Occipital lobe (tissue), 2 donors: ENCODE results near the gene RBM20. TPM values are rescaled to one million over a fixed set of nuclear protein-coding genes. Genes with fewer than 3 reads are reported as not detected.
"Not testable (repeated sequence)": the region's sequence is repeated elsewhere in the genome, so short reads cannot be mapped to it uniquely, and the experiment has no call there.

Experiments used
- DNase-seq: peaks from one replicate; lab custom pipeline; 2025; lab: John Stamatoyannopoulos, UW
- total RNA-seq: library from RNA; depleted of rRNA; stranded (reverse); fragments of >200 nt; gene quantifications from one replicate; pipeline ENCODE4 v1.2.3, GENCODE V29; 2014

The RBM20 gene
- total RNA-seq, 1 donor from 2014 or later, result 2.2 TPM

DNA sequence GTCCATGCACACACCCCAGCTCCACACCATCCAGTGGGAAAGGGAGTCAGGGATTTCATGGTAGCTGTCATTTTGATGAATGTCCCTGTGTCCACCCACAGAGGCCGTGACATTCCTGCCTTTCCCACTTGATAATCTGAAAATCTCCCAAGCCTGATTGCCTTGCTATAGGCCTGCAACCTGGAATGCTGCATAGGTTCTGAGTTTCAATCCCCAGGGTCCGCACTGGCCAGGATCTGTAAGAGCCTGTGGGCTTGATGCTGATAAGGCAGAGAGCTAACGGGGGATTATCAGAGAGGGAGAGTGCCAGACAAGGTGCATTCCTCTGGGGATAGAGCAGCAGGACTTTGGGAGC is 57.5 kb downstream of the RBM20 start:
- no peak for DNase-seq

DNA sequence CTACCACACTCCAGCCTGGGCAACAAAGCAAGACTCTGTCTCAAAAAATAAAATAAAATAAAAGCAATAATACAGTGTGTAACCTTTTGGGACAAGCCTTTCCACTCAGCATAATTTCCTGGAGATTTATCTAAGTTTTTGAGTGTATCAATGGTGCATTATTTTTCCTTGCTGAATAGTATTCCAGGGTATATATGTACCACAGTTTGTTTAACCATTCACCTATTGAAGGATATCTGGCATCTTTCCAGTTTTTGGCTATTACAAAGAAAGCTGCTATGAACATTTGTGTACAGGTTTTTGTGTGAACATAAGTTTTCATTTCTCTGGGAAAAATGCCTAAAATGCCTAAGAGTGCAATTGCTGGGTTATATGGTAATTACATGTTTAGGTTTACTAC is 59.9 kb downstream of the RBM20 start:
- DNase-seq, result no peak

DNA sequence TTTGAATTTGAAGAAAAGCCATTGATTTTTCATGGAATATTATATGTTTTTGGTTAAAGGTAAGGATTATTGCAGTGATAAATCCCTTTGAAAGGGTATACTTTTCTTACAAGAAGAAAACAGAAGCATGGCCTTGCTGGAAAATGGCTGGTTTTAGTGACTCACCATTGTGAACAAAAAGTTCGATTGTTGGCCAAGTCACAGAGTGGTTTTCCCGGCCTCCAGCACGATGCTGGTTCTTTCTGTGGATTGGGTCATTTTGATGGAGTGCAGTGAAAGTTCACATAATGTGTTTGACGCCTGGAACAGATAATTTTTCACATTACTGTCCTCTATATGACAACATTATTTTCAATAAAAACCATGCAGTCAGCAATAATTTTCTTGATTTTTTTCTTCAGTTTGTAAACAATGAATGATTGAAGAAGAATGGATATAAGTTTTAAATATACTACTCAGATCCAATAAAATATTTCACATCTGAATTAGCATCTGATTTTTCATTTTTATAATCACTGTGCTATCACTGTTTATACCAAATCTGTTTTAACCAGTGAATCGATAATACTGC is 60.9 kb downstream of the RBM20 start:
- DNase-seq, result no peak

DNA sequence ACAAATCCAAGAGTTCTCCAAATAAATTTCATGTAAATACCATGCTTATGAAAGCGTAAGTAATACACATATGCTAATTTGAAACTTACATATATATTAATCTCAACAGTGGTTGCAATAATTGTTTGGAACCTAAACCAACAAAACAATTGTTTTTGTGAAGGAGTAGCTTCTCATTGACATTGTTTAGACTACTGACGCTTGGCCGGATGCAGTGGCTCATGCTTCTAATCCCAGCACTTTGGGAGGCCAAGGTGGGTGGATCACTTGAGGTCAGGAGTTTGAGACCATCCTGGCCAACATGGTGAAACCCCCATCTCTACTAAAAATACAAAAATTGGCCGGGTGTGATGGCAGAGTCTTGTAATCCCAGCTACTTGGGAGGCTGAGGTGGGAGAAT is 61.5 kb downstream of the RBM20 start:
- not testable (repeated sequence) for DNase-seq

DNA sequence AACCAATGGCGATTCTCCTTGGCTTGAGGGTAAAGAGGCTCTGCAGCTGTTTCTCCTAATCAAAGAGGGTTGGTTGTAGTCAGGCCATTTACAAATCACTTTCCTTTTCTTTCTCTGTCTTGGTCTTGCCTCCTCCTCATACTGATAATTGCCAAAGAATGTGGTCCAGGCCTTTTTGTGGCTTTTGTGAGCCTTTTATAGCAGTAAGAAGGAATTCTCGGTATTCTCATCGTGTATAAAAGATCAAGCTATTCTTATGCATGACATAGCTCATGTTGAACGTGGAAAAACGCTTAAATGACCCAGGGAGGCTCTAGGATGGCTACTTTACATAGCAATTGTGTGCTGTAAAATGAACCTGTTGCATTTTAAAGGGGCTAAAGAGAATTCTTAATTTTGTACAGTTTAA is 62.6 kb downstream of the RBM20 start:
- DNase-seq, result no peak

DNA sequence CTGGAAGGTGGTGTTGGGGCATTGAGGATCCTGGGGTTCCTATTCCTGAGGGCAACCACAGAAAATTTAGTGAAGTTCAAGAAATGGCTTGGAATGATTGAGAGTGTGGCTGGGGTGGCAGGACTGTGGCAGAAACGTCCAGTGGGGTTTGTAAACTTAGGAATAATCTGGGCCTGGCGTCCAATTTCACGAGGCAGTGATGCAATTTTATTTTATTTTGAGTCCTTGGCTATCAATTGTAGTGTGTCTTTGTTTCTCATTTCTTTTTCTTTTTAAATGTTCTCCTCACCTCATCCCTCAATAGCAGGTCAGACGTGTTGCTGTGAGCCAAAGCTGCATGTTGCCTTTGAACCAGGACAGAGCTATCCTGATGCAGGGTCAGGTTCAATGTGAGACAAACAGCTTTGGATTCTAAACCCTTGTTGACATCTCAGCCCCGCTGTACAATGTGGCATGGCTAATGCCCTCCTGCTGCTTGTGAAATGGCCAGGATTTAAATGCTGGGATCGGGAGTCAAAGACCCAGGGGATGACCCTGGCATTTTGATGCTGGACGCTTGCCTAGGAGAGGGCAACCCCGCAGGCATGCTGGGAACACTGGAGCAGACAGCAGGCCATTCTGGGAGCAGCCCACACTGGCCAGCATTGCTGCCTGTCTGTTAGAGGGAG is 64.8 kb downstream of the RBM20 start:
- no peak for DNase-seq

DNA sequence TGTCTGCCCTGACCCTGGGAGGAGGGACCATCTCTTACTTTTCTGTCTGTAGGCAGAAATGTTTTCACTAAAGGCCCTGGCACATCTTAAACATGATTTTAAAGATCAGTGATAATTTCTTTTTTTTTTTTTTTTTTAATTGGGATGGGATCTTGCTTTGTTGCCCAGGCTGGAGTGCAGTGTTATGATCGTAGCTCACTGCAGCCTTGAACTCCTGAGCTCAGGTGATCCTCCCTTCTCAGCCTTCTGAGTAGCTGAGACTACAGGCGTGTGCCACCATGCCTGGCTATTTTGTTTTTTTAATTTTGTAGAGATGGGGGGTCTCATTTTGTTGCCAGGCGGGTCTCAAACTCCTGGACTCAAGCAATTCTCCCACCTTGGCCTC is 65.3 kb downstream of the RBM20 start:
- no peak for DNase-seq

DNA sequence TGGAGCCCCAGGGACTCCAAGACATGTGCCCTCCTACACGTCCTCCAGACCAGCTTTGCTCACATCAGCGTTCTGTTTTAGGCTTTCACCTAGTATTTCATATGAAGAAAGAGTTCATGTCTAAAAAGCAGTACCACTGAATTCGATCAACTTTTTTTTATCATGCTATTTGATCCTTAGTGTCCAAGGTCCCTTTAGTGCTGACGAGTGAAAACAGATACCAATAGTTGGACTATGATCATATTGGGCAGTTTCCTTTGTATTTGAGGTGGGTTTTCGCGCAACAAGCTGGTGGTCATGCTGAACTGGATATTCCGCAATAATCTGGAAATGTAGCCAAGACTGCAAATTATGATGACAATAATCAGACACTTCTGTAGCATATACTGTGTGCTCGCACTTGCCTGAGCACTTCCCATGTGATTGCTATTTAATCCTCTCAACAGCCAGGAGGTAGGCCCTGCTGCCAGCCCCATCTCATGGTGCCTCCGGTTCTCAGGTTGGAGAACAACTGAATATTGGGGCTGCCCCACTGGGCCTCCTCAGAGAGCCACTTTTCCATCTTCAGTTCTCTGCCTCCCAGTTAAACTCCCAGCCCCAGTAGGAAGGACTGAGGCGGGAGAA is 65.9 kb downstream of the RBM20 start:
- DNase-seq, result no peak

DNA sequence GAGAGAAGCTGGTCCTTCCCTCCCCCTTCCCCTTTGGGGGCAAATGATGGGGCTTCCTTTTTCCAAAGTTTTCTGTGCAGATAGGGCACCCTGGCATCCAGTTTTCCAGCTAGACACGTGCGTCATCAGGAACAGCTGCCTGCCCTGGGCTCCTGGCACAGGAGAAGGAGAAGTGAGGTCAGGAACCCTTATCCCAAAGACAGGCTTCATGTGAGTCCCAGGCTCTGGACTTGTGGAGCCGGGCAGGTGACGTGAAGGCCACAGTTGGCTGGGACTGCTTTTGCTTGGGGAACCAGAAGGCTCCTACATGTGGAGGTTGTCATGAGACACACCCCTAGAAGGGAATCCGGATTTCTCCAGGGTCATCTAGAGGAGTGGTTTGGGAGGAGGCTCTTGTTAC is 66.5 kb downstream of the RBM20 start:
- DNase-seq, result no peak

DNA sequence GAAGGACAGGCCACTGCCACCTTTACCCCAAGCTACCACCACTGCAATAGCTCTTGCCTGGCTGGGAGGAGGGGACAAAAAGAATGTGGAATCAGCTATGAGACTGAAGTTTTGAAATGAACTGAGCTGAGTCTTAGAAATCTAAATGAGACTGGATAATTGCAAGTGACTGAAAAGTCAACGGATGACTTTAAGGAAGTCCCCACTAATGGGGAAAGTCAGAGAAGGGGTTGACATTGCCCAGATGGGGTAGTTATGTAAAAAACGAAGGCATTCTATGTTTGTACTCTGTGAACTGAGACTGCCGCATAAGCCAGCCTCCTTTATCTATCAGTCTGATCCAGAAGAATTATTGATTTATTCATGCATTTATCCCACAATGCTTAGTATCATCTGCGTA is 67.2 kb downstream of the RBM20 start:
- no peak for DNase-seq

DNA sequence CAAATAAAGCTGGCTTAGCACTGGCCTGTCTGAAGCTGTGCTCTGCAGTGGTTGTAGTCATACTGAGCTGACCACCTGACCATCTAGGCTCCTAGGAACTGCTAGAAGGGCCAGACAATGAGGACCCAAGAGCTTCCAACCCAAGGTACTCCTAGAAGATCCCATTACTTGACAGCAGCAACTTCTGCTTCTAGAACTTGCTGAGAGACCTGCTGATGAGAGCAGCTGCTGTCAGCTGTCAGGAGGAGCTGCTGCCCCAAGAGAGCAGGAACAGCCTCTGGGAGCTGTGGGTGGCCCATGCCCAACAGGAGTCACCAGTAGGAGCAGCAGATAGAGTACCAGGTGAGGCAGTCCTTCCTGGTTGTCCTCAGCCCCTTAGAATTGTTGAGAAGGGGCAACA is 70.2 kb downstream of the RBM20 start:
- DNase-seq, result no peak

DNA sequence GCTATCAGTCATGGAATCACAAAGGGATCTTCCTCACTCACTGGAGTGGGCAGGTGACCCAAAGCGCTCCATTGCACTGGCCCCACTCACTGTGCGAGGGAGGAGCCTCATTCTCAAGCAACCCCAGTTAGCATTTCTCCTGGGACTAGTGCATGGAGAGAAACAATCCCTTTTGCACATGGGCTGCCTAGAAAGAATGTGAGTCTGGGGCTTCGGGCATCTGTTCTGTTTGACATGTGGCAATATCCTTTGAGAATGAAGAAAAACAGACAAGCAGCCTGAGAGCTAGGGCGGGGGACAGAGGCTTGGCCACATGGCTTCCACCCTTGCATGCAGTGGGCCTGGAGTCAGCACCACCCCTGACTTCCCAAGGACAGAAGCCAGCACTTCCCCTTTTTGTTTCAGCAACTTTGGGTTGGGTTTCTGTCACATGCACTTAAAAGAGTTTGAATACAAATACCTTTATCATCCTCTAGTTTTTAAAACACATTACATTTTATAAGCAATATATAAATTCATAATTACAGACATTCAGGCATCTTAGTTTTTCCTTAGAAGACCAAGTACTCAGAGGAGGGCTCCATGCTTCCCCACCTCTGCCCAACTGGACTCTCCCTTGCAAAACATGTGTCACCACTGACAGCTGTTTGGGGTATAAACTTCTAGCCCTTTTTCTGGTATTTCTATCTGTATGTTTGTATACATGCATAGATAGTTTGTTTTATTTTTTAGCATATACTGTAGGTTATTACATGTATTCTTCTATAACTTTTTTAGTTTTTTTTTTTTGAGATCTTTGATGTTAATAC is 73.8 kb downstream of the RBM20 start:
- no peak for DNase-seq

DNA sequence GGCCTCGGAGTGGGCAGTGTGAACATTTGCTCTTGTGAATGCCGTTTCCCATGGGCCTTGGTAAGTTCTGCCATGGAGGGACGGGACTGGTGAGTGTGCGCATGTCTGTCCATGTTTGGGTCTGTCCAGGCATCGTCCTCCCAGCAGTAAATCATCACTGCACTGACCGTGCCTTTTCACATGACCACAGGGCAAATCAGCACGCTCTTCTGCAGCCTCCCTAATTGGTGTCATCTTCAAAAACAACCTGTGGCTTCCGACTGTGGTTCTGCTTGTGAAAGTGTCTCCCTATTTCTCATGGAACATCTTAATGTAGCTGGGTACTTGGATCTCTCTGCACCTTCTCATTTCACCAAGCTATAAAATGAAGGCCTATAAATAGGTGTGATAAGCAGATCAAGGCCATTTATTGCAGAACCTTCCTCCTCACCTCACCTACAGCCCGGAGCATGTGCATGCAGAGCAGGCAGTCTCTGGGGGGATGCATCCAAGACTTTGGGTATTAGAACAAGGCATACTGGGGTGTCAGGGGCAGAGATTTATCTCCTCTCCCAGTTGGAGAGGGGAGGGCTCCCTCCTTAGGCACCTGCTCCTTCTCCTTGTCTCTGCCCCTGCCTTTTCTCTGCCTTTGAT is 77.4 kb downstream of the RBM20 start:
- DNase-seq, result no peak

DNA sequence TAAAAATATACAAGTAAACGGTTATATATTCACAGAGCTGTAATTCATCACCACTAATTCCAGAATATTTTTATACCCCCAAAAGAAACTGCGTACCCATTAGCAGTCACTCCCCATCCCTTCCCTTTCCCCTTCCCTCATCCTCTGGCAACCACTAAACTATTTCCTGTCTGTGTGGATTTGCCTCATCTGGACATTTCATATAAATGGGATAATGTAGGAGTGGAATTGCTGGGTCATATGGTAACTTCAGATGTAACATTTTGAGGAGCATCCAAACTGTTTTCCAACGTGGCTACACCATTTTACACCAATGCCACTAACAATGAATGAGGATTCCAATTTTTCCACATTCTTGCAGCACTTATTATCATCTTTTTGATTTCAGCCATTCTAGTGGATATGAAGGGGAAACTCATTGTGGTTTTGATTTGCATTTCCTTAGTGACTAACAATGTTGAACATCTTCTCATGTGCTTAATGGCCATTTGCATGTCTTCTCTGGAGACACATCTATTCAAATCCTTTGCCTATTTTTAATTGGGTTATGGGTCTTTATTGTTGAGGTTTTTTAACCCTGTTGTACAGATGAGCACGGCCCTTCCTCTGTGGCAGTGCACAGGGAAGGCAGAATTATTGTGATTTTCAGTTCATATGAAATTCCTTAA is 79.2 kb downstream of the RBM20 start:
- DNase-seq, result no peak

DNA sequence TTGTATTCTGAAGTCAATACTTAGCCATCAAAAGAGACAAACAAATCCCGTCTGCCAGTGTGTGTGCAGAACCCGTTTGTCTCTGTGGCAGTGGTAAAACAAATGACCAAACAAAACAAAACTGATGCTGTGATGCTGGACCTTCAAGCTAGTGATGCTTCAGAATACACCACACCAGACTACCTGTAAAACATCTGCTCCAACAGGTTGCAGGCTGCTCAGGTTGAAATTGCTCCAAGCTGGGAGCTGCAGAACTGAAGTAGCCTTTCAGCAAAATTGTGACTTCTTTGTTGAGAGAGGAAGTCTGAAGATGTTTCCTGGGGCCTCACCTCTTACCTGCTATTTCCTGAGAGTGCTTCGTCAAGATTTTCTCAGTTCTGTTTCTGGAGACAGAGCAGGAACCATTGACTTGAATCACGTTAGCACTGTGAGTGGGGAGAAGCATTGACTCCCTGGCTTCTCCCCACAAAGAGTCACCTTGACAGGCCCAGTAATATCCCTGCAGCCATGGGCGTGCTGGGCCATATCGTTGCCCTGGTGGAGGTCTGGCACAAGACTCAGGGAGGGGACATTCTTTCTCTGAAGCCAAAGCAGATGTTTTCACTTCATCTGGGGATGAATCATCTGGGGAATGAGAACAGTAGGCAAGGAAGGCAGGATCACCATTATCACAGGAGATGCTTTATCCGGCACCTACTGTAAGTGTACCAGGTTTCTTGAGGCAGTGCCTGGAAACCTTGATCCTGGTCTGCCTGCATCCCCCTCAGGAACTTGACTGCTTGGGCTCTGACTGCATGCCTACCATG is 80.2 kb downstream of the RBM20 start:
- no peak for DNase-seq

DNA sequence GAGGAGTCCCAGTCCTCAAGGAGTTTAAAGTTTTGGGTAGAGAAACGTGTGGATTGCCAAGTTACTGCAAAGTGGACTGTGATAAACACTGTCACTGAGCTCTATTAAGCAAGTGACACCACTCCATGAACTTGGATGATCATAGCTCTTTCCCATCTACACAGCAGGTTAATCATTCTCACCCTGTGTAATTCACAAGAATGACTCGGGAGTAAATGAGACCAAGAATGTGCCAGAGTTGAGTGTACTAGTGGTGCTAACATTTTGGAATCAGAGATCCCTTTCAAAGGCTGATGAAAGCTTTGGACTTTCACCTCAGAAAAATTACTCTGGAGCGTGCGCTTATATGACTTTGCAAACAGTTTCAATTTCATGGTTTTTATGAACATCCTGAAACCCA is 80.8 kb downstream of the RBM20 start:
- no peak for DNase-seq

DNA sequence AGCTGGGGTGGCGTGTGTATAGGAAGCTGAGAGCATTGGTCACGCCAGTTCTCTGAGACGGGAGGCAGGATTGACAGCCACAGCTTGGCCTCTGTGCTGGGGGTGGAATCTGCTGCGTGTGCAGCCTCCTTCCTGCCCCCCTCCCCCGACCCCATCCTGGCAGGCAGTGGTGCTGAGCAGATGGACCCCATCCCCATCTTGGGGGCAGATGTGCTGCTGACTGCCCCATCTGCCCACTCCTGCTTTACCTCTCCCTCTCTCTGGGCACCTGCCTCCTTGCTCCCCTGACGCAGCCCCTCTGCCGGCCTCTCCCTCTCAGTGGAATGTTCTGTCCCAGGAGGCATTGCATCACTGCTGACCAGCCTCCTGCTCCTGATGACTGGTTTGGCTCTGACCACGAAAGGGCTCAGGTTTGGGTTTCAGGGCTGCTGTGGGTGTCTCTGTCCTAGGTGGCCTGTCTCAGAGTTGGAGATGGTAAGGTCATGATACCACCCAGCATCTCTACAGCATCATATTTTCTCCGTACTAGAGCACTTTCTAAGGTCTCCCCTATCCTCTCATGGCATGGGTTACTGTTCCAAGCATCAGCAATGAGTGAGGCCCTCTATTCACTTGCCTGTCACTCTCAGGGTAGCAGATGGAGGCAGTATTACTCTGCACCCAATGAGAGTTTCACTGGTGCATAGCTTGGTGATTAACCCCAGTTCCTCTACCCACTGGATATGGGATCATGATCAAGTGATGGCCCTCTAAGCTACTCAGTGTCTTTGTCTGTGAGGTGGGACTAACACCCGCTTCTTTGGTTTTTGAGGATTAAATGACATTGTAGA is 81.9 kb downstream of the RBM20 start:
- no peak for DNase-seq

DNA sequence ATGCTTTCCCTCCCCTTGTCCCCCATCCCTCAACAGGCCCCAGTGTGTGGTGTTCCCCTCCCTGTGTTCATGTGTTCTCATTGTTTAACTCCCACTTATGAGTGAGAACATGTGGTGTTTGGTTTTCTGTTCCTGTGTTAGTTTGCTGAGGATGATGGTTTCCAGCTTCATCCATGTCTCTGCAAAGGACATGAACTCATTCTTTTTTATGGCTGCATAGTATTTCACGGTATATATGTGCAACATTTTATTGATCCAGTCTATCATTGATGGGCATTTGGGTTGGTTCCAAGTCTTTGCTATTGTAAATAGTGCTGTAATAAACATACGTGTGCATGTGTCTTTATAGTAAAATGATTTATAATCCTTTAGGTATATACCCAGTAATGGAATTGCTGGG is 83.6 kb downstream of the RBM20 start:
- not testable (repeated sequence) for DNase-seq

DNA sequence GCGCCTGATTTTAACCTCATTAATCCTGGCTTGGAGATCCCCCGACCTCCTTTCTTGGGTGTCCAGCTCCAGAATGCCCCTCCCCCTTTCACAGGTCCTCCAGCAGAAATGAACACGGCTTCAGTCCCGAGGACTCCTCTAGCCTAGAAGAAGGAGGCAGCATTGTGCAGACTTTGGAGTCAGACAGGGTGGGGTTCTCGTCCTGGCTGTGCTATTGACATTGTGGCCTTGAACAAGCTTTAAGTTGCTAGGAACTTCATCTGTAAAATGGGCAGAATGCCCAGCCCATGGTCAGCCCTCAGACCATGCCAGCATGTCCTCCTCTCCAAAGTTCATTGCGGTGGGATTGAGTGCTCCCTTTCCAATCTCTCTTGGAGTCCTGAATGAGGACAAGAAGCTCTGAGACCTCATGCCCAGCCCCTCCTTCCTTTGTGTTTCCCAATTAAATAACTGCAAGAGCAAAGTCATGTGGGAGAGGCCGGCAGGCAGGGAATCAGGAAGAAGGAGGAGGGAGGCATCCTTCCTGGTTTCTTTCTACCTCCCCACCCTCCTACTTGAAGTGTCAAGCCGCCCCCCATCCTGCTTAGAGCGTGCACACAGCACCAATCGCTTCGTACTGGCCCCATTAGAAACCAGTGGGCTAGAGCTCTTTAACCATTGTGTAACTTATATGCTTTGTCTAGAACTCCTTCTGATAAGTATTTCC is 86.4 kb downstream of the RBM20 start:
- no peak for DNase-seq
